ENCODE data around the gene TRABD2B. TPM values are rescaled to one million over a fixed set of nuclear protein-coding genes. Genes with fewer than 3 reads are reported as not detected.

Gene TRABD2B
- total RNA-seq, 4 donors from 2014 or later: 0.35 to 2.5 (median 0.88) TPM

GRCh38 chr1:47990286-47990685 lies 6.9 kb downstream of the TRABD2B start:
- Histone ChIP-seq H3K9me3 (no peaks in the 10 kb centered on the region), H3K27ac (no peak overlapping the region), H3K4me3 (no peak overlapping the region), H3K4me1 (no peaks in the 10 kb centered on the region), H3K27me3 (no peaks in the 10 kb centered on the region), H3K36me3 (no peaks in the 10 kb centered on the region)
- TF ChIP-seq CTCF (IDR thresholded peaks at IDR 0.05) (no peak), POLR2A (IDR thresholded peaks at IDR 0.05) (no peak)
- no peak for DNase-seq

GRCh38 chr1:47987601-47988000 lies 9.6 kb downstream of the TRABD2B start:
- peak overlapping the region in 1 of 4 donors; percentile 41 for H3K27ac ChIP-seq
- H3K4me3 ChIP-seq: no peak overlapping the region
- DNase-seq: no peak
- H3K4me1 ChIP-seq: no peaks in the 10 kb centered on the region
- H3K27me3 ChIP-seq: no peaks in the 10 kb centered on the region
- TF ChIP-seq CTCF (IDR thresholded peaks at IDR 0.05) (no peak), POLR2A (IDR thresholded peaks at IDR 0.05) (no peak)
- no peaks in the 10 kb centered on the region for H3K9me3 ChIP-seq
- H3K36me3 ChIP-seq: no peaks in the 10 kb centered on the region

DNA sequence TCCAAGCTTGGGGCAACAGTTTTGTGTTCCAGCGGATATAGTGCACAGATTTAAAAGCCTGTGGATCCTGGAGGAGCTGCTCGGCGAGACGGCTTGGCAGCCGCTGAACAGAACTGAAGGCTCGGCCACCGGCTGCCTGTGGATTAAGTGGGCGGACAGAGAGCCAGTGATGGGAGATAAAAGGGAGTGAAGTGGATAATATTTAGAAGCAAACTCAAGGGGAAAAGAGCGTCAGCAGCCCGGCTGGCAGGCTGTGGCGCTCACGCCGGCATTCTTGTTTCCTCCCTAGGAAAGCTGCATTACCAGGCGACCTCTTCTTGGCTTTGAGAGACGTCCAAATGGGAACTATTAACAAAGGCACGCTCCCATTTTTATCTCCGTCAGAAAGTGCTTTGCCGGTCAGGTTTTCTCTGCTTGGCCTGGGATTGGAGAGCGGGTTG lies 10.4 kb downstream of the TRABD2B start:
- peak overlapping the region in 2 of 4 donors; percentile 1 to 41 for H3K27ac ChIP-seq

DNA sequence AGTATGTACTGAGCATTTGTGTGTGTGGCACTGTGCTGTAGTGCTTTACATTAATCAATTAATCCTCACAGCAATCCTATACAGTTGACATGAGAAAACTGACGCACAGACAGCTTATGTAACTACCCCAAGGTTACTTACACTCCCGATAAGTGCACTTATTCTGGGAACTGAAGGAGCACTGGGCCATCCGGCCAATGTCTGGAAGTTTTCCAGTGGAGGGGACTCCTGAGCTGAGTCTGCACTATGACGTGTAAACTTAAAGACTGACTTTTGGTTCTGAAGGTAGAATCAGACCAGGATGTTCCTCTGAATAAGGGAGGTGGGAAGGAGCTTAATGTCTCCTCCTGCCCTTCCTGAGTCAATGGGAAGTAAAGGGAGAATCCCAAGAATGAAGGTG lies 12.2 kb downstream of the TRABD2B start:
- H3K9me3 ChIP-seq: no peaks in the 10 kb centered on the region
- H3K4me3 ChIP-seq: no peak overlapping the region
- H3K4me1 ChIP-seq: no peaks in the 10 kb centered on the region
- TF ChIP-seq POLR2A (IDR thresholded peaks at IDR 0.05) (no peak), CTCF (IDR thresholded peaks at IDR 0.05) (no peak)
- H3K27me3 ChIP-seq: no peaks in the 10 kb centered on the region
- no peak for DNase-seq
- no peak overlapping the region for H3K27ac ChIP-seq
- H3K36me3 ChIP-seq: no peaks in the 10 kb centered on the region

More for the DNA sequence above, 10.4 kb downstream of the TRABD2B start:
- TF ChIP-seq CTCF (IDR thresholded peaks at IDR 0.05): no peak
- Histone ChIP-seq H3K4me3 (no peak overlapping the region), H3K4me1 (no peaks in the 10 kb centered on the region), H3K36me3 (no peaks in the 10 kb centered on the region), H3K9me3 (no peaks in the 10 kb centered on the region), H3K27me3 (no peaks in the 10 kb centered on the region)
- no peak for DNase-seq

GRCh38 chr1:47984175-47984789 lies 12.9 kb downstream of the TRABD2B start:
- no peak for DNase-seq
- TF ChIP-seq CTCF (IDR thresholded peaks at IDR 0.05) (no peak), POLR2A (IDR thresholded peaks at IDR 0.05) (no peak)

GRCh38 chr1:47983691-47984090 lies 13.5 kb downstream of the TRABD2B start:
- H3K27ac ChIP-seq: no peak overlapping the region

More at GRCh38 chr1:47984175-47984789, 12.9 kb downstream of the TRABD2B start:
- Histone ChIP-seq H3K27me3 (no peaks in the 10 kb centered on the region), H3K9me3 (no peaks in the 10 kb centered on the region), H3K4me3 (no peak overlapping the region), H3K36me3 (no peaks in the 10 kb centered on the region), H3K4me1 (no peaks in the 10 kb centered on the region), H3K27ac (no peak overlapping the region)

More at GRCh38 chr1:47983691-47984090, 13.5 kb downstream of the TRABD2B start:
- Histone ChIP-seq H3K4me1 (no peaks in the 10 kb centered on the region), H3K36me3 (no peaks in the 10 kb centered on the region), H3K27me3 (no peaks in the 10 kb centered on the region), H3K9me3 (no peaks in the 10 kb centered on the region), H3K4me3 (no peak overlapping the region)
- DNase-seq: no peak
- TF ChIP-seq POLR2A (IDR thresholded peaks at IDR 0.05) (no peak), CTCF (IDR thresholded peaks at IDR 0.05) (no peak)
